B cell (primary cell): ENCODE data around the gene BCAS4. TPM values are rescaled to one million over a fixed set of nuclear protein-coding genes. Genes with fewer than 3 reads are reported as not detected.

ENCODE experiments used
- ATAC-seq: fragments of 200-7000 bp; cut with Tn5 transposase; one replicate; pipeline ENCODE4 v1.10.0; 2021; ENCODE audit warnings: low read depth, mild to moderate bottlenecking, moderate number of reproducible peaks, moderate library complexity
- CTCF ChIA-PET: fragments of 350-600 bp; sonication (Branson Sonifier 250); formaldehyde crosslinking; loops from one replicate; lab custom pipeline; 2021; ENCODE audit warnings: antibody characterized with exemption, inconsistent platforms; lab: Charles Lee
- POLR2A ChIA-PET: fragments of 350-600 bp; sonication (Branson Sonifier 250); formaldehyde crosslinking; loops from one replicate; lab custom pipeline; 2021; ENCODE audit warnings: antibody characterized with exemption; lab: Charles Lee
- DNase-seq: peaks from one replicate; pipeline ENCODE4 v3.0.0; 2013
- H2AFZ ChIP-seq: 2 replicates; pipeline ENCODE4 v1.6.1; 2012; ENCODE audit warnings: mild to moderate bottlenecking, low read depth, low read length; ENCODE audit not compliant: insufficient read depth, poor library complexity, severe bottlenecking
- H3K27ac ChIP-seq, 2 donors: 1 replicate in 1 of 2; 2 replicates in 1 of 2; pipeline ENCODE4 v1.5.1; 2012 to 2013; ENCODE audit warnings: low read length in 2 of 2, mild to moderate bottlenecking in 2 of 2, moderate library complexity in 1 of 2
- H3K27me3 ChIP-seq, 4 experiments: fragments of 200-600 bp in 1 of 4; sonication (generic) in 1 of 4; replicated peaks in 1 of 4; 1 replicate in 2 of 4; 2 replicates in 2 of 4; pipeline versions ENCODE4 v1.6.1 to v1.7.0; 2013 to 2016; ENCODE audit warnings: low read length in 3 of 4, mild to moderate bottlenecking in 2 of 4, mixed read lengths in 1 of 4, moderate library complexity in 1 of 4; ENCODE audit not compliant: insufficient read depth in 4 of 4, control insufficient read depth in 3 of 4; ENCODE audit errors: control extremely low read depth in 1 of 4
- H3K36me3 ChIP-seq, 2 experiments: replicated peaks in 1 of 2; 1 replicate in 1 of 2; 2 replicates in 1 of 2; pipeline versions ENCODE4 v1.6.1 to v1.7.1; 2013; ENCODE audit warnings: low read length in 1 of 2; ENCODE audit not compliant: insufficient read depth in 2 of 2, control insufficient read depth in 1 of 2; ENCODE audit errors: control extremely low read depth in 1 of 2, extremely low read depth in 1 of 2
- H3K4me1 ChIP-seq, 2 donors: fragments of 200-600 bp in 1 of 2; sonication (generic) in 1 of 2; 1 replicate in 1 of 2; 2 replicates in 1 of 2; pipeline versions ENCODE4 v1.5.1 to v1.6.1; 2013 to 2017; ENCODE audit warnings: low read length in 2 of 2; ENCODE audit not compliant: control insufficient read depth in 2 of 2, insufficient read depth in 2 of 2
- H3K4me2 ChIP-seq: replicated peaks from 2 replicates; pipeline ENCODE3; 2012; ENCODE audit warnings: mild to moderate bottlenecking, low read depth, low read length; ENCODE audit not compliant: poor library complexity, severe bottlenecking
- H3K4me3 ChIP-seq, 5 experiments: fragments of 200-600 bp in 1 of 5; sonication (generic) in 1 of 5; 1 replicate in 3 of 5; 2 replicates in 2 of 5; pipeline versions ENCODE4 v1.5.1 to v1.7.0; 2011 to 2016; ENCODE audit warnings: low read length in 4 of 5, mild to moderate bottlenecking in 4 of 5, low read depth in 2 of 5, control low read depth in 1 of 5, moderate library complexity in 1 of 5; ENCODE audit not compliant: insufficient read depth in 1 of 5; ENCODE audit errors: control extremely low read depth in 1 of 5, extremely low read depth in 1 of 5
- H3K79me2 ChIP-seq: fragments of 200-600 bp; sonication (generic); one replicate; pipeline ENCODE4 v1.6.0; 2016; ENCODE audit warnings: low read length; ENCODE audit not compliant: control insufficient read depth, insufficient read depth
- H3K9ac ChIP-seq: fragments of 200-600 bp; sonication (generic); 2 replicates; pipeline ENCODE4 v1.6.1; 2017; ENCODE audit warnings: mild to moderate bottlenecking, low read length, moderate library complexity
- H3K9me3 ChIP-seq, 3 donors: one replicate each; pipeline versions ENCODE4 v1.6.1 to v1.7.1; 2013; ENCODE audit warnings: low read length in 2 of 3; ENCODE audit not compliant: control insufficient read depth in 2 of 3, insufficient read depth in 1 of 3; ENCODE audit errors: control extremely low read depth in 1 of 3
- H4K20me1 ChIP-seq: 2 replicates; pipeline ENCODE4 v1.6.0; 2012; ENCODE audit warnings: mild to moderate bottlenecking, low read length; ENCODE audit not compliant: insufficient read depth, control insufficient read depth, poor library complexity, severe bottlenecking
- H3K27ac Mint-ChIP-seq: one replicate; pipeline ENCODE4 v1.8.0; 2021; ENCODE audit warnings: mixed read lengths
- H3K27me3 Mint-ChIP-seq: one replicate; pipeline ENCODE4 v1.8.0; 2021; ENCODE audit warnings: mixed read lengths
- H3K4me1 Mint-ChIP-seq: one replicate; pipeline ENCODE4 v1.8.0; 2021; ENCODE audit warnings: mixed read lengths
- H3K4me3 Mint-ChIP-seq: one replicate; pipeline ENCODE4 v1.8.0; 2021; ENCODE audit warnings: mixed read lengths
- H3K9me3 Mint-ChIP-seq: one replicate; pipeline ENCODE4 v1.8.0; 2022; ENCODE audit warnings: mixed read lengths; ENCODE audit not compliant: insufficient read depth
- CTCF ChIP-seq: fragments of 200-600 bp; IDR thresholded peaks from one replicate; pipeline ENCODE4 v1.8.0; 2022; ENCODE audit warnings: antibody characterized with exemption, mild to moderate bottlenecking
- EZH2 ChIP-seq: IDR thresholded peaks from 2 replicates; pipeline ENCODE4 v1.6.1; 2012; ENCODE audit warnings: borderline replicate concordance, low read depth, mild to moderate bottlenecking, moderate library complexity, low read length; ENCODE audit not compliant: insufficient read depth, poor library complexity, severe bottlenecking
- WGBS: methylation state at CpG from one replicate; pipeline ENCODE4 v1.1.5; 2013; ENCODE audit warnings: missing lambda C conversion rate; ENCODE audit not compliant: insufficient coverage; 5-methylcytosine and 5-hydroxymethylcytosine counted together
- intact Hi-C: fragments of 100-400 bp; cut with micrococcal nuclease; formaldehyde crosslinking; loops from one replicate; pipeline ENCODE4 v1.10.0; 2022
- polyA plus RNA-seq: library from polyadenylated mRNA; depleted of rRNA; stranded (reverse); fragments of >200 nt; gene quantifications from 2 replicates; pipeline ENCODE4 v1.2.3, GENCODE V29; 2012
- total RNA-seq, 2 donors: library from RNA; stranded (reverse); fragments of 120-200 nt in 1 of 2; gene quantifications; 1 replicate in 1 of 2; 2 replicates in 1 of 2; pipeline versions ENCODE4 v1.2.3 to v1.2.4, GENCODE V29; 2013 to 2022

BCAS4 gene
- total and polyA plus RNA-seq, 2 donors (not counting 1 experiment from before 2014, with no cell fraction given), result 44.8 to 88.2 TPM

DNA sequence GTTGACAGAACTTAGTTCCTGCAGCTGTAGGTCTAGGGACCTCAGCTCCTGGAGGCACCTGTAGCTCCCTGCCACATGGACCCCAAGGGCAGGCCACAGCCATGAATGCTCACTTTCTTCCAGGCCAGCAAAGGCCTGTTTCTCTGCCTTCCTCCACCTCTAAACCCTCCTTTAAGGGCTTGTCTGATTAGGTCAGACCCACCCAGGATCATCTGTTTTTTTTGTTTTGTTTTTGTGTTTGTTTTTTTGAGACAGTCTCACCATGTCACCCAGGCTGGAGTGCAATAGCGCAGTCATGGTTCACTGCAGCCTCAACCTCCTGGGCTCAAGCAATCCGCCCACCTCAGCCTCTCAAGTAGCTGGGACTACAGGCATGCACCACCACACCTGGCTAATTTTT is 11.5 kb upstream of the BCAS4 start:
- no peaks in the 10 kb centered on the region for H3K9me3 ChIP-seq
- intact Hi-C loops, result no loop called here
- H3K4me1 Mint-ChIP-seq, result no peaks in the 10 kb centered on the region
- H3K9ac ChIP-seq, result no peak overlapping the region
- H3K4me3 Mint-ChIP-seq, result no peak overlapping the region
- no peaks in the 10 kb centered on the region for H4K20me1 ChIP-seq
- H3K36me3 ChIP-seq, result no peaks in the 10 kb centered on the region
- peaks cover 18% of the 10 kb centered on the region for H3K27me3 Mint-ChIP-seq
- POLR2A ChIA-PET, result no interaction called here
- no peaks in the 10 kb centered on the region for H3K9me3 Mint-ChIP-seq
- H3K4me2 ChIP-seq, result no peak overlapping the region
- no peak for DNase-seq
- H3K27ac Mint-ChIP-seq, result no peak overlapping the region
- no peak overlapping the region for H2AFZ ChIP-seq
- no peaks in the 10 kb centered on the region for H3K79me2 ChIP-seq
- 87% methylated on average over 2 of the region's 2 CpGs for WGBS
- TF ChIP-seq EZH2, result no peak
- TF ChIP-seq CTCF, result no peak
- H3K4me1 ChIP-seq, result no peaks in the 10 kb centered on the region
- ATAC-seq, result no peak
- H3K4me3 ChIP-seq, result no peak overlapping the region
- H3K27me3 ChIP-seq, result no peaks in the 10 kb centered on the region
- CTCF ChIA-PET, result interaction anchor here (0.9 kb wide), 1 partner anchor 199 kb away, joined by 3 read pairs; no protein-coding TSS in a partner anchor
- no peak overlapping the region for H3K27ac ChIP-seq

DNA sequence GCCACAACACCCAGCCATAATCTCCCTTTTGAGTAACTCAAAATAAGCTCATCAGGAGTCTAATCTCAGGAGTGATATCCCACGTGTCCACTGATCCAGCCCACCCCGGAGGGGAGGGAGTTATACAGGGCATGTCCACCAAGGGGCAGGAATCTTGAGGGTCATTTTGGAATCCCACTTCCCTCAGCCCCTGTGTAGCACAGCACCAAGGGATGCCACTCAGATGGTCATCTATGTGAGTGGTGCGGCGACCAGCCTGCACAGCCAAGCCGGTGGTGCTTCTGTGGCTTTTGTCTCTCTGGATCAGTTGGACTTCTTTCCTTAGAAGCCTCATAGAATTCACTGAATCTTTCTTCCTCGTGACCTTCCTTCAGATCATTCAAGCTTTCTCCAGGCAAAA is 11.0 kb upstream of the BCAS4 start:
- Mint-ChIP-seq H3K4me3 (no peak overlapping the region), H3K9me3 (no peaks in the 10 kb centered on the region), H3K27me3 (peaks cover 18% of the 10 kb centered on the region), H3K4me1 (no peaks in the 10 kb centered on the region), H3K27ac (no peak overlapping the region)
- H2AFZ ChIP-seq, result no peak overlapping the region
- H3K27me3 ChIP-seq, result no peaks in the 10 kb centered on the region
- H3K9ac ChIP-seq, result no peak overlapping the region
- ATAC-seq, result no peak
- H3K79me2 ChIP-seq, result no peaks in the 10 kb centered on the region
- H3K27ac ChIP-seq, result no peak overlapping the region
- H4K20me1 ChIP-seq, result no peaks in the 10 kb centered on the region
- TF ChIP-seq CTCF (no peak), EZH2 (no peak)
- H3K4me3 ChIP-seq, result no peak overlapping the region
- intact Hi-C loops, result no loop called here
- POLR2A ChIA-PET, result no interaction called here
- H3K4me1 ChIP-seq, result no peaks in the 10 kb centered on the region
- 97% methylated on average over 5 of the region's 6 CpGs for WGBS
- no peaks in the 10 kb centered on the region for H3K36me3 ChIP-seq
- no peak for DNase-seq
- no peak overlapping the region for H3K4me2 ChIP-seq
- CTCF ChIA-PET, result interaction anchor here (0.9 to 1.1 kb wide), 2 partner anchors 10 to 198 kb away, joined by 3 read pairs; no protein-coding TSS in a partner anchor
- H3K9me3 ChIP-seq, result no peaks in the 10 kb centered on the region
